GM13977 (cell line): Measurements from ENCODE around the gene SP140.
A peak's percentile ranks its signal among the peaks of the same experiment; 100 is the strongest.

Experiments used
- DNase-seq: peaks from one replicate; pipeline ENCODE4 v3.0.0; 2012; ENCODE audit warnings: low spot score
- in situ Hi-C: fragments of 300-500 bp; cut with MboI; formaldehyde crosslinking; loops from one replicate; pipeline ENCODE4 v1.12.0; 2022; ENCODE audit warnings: low sequenced_read_pairs, low pct_unique_long_range_greater_than_20kb, mixed read lengths, inconsistent platforms; ENCODE audit not compliant: unreplicated experiment
- TF ChIP-seq, protein P1 (sequence below): IDR thresholded peaks from 2 replicates; pipeline ENCODE4 v1.5.1; 2012; ENCODE audit warnings: mild to moderate bottlenecking, control low read depth; ENCODE audit not compliant: insufficient read depth; ENCODE audit errors: extremely low read depth, missing control alignments

Gene SP140

DNA sequence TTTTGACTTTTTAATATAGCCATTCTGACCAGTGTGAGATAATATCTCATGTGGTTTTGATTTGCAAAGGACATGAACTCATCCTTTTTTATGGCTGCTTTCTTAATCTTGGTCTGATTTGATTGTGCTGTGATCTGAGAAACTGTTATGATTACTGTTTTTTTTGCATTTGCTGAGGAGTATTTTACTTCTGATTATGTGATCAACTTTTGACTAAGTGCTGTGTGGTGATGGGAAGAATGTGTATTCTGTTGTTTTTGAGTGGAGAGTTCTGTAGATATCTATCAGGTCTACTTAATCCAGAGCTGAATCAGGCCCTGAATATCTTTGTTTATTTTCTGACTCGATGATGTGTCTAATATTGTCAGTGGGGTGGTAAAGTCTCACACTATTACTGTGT is 118.2 kb downstream of the SP140 start:
- TF ChIP-seq, protein P1, sequence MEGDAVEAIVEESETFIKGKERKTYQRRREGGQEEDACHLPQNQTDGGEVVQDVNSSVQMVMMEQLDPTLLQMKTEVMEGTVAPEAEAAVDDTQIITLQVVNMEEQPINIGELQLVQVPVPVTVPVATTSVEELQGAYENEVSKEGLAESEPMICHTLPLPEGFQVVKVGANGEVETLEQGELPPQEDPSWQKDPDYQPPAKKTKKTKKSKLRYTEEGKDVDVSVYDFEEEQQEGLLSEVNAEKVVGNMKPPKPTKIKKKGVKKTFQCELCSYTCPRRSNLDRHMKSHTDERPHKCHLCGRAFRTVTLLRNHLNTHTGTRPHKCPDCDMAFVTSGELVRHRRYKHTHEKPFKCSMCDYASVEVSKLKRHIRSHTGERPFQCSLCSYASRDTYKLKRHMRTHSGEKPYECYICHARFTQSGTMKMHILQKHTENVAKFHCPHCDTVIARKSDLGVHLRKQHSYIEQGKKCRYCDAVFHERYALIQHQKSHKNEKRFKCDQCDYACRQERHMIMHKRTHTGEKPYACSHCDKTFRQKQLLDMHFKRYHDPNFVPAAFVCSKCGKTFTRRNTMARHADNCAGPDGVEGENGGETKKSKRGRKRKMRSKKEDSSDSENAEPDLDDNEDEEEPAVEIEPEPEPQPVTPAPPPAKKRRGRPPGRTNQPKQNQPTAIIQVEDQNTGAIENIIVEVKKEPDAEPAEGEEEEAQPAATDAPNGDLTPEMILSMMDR = no peak
- DNase-seq = no peak

DNA sequence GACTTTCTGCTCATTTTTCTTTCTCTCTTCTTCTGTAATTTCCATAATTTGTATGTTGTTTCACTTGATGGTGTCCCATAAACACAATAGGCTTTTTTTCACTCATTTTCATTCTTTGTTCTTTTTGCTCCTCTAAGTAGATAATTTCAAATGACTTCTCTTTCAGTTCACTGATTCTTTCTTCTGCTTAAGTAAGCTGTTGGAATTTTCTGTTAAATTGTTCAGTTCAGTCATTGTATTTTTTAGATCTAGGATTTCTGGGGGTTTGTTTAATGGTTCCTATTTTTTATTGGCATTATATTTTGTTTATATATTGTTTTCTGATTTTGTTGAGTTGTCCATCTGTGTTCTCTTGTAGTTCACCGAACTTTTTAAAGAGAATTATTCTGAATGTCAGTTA is 120.9 kb downstream of the SP140 start:
- in situ Hi-C loops = no loop called here
- no peak for DNase-seq
- TF ChIP-seq, protein P1 = no peak

More for the DNA sequence above, 118.2 kb downstream of the SP140 start:
- in situ Hi-C loops = no loop called here

DNA sequence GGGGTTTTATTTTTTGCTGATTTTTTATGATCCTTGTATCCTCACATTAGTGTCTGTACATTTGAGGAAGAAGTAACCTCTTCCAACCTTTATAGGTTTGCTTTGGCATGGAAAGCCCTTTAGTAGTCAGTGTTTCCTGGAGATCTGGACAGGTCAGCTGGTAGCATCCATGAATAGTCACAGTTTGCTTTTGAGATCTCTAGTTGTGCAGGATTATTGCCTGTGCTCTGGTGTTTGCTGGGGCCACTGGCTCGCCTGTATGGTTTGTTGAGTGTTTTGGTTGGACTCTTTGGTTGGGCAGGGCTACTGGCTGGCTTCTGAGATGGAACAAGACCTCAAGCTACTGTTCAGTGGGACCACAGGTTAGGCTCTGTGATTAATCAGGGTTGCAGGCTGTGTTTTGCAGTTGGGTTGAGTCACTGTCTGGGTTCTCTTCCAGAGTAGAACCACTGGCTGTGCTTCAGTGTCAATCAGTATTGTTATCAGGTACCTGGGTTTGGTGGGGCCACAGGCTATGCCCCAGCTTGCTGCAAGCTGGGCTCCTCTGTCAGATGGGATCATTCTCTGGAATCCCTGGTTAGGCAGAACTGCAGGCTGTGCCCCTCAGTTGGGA is 121.5 kb downstream of the SP140 start:
- in situ Hi-C loops = no loop called here
- no peak for DNase-seq
- TF ChIP-seq, protein P1 = no peak

DNA sequence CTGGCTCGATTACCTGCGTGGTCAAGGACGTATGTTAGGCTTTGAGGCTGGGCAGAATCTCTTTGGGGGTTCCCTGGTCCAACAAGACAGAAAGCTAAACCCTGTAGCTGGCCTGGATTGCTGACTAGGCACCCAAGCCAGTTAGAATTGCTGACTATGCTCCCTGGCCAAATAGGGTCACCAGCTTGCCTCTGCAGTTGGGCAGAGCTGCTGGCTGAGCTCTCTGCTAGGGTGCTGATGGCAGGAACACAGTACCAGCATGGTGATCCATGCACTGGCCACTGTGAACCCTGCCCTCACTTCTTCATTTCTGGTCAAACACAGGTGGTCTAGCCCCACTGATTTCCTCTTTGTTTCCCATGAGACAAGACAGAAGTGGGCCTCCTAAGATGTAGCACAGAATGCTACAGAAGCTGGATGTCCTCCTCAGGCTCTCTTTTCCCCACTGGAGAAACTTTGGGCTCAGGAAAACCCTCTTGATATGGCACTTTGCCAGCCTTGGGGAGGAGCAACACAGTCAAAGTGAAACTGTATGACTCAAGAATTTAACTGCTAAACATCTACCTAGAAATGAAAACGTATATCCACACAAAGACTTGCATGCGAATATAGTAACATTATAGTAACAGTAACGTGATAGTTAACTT is 122.2 kb downstream of the SP140 start:
- peak; percentile 30 for DNase-seq
- TF ChIP-seq, protein P1 = no peak
- in situ Hi-C loops = no loop called here

DNA sequence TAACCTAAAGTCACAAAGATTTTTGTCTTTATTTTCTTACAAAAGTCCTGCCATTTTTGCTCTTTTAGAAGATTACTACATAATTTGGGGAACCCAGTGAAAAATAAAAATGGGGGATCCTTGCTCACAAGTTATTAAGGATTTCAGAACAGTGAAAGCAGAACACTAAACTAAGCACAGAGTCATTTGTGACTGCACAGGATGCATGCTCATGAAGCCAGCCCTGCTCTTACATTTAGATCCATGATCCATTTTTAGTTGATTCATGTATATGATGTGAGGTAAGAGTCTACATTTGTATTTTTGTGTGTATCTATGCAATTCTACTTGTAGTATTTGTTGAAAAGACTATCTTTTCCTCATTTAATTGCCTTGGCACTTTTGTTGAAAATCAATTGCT is 123.3 kb downstream of the SP140 start:
- no peak for DNase-seq
- in situ Hi-C loops = no loop called here
- TF ChIP-seq, protein P1 = no peak

DNA sequence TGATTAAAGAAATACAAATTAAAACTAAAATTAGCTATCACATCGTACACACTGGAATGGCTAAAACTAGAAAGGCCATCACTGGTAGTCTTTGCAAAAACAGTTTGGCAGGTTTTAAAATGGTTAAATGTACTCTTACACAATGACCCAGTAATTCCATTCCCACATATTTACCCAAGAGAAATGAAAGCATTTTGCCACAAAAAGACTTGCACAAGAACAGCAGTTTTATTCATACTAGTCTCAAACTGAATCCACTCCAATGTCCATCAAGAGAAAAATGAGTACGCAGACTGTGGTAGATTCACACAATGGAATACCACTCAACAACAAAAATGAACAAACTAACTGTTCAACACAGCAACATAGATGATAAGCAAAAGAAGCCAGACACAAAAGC is 130.5 kb downstream of the SP140 start:
- DNase-seq = no peak
- in situ Hi-C loops = no loop called here
- TF ChIP-seq, protein P1 = no peak
